ENCODE data around the gene IPMK.
"Not testable (repeated sequence)": the region's sequence is repeated elsewhere in the genome, so short reads cannot be mapped to it uniquely, and the experiment has no call there.

The IPMK gene

DNA sequence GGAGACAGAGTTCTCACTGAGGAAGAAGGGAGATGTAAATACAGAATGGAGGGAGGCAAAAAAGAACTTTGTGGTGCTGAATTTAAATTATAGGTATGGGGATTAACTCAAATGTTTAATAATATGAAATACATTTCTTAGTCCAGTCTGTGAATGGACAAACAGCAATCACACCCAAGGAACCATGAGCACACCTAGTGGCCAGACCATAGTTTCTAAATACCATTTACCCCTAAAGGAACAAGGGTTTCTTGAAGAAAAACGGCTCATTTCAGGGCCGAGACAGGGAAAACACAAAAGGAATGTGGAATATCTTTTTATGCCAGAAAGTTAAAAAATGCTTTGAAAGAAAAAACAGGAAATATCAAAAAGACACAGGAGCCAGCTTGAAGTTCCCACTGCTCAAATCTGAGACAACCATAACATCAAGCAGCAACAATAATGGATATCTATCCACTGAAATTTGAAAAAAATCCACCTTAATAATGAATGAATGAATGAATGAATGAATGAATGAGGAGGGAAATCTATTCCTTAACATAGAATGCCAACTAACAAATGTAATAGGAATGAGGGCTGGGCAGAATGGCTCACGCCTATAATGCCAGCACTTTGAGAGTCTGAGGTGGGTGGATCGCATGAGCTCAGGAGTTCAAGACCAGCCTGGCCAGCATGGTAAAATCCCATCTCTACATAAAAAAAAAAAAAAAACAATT, 8.6 kb downstream of the IPMK start:
- no peak overlapping the region for H3K4me3 ChIP-seq (ENCODE audit: low read length)
- TF ChIP-seq ZNF274 (IDR thresholded peaks at IDR 0.05; ENCODE audit: low read depth, low read length) = no peak

DNA sequence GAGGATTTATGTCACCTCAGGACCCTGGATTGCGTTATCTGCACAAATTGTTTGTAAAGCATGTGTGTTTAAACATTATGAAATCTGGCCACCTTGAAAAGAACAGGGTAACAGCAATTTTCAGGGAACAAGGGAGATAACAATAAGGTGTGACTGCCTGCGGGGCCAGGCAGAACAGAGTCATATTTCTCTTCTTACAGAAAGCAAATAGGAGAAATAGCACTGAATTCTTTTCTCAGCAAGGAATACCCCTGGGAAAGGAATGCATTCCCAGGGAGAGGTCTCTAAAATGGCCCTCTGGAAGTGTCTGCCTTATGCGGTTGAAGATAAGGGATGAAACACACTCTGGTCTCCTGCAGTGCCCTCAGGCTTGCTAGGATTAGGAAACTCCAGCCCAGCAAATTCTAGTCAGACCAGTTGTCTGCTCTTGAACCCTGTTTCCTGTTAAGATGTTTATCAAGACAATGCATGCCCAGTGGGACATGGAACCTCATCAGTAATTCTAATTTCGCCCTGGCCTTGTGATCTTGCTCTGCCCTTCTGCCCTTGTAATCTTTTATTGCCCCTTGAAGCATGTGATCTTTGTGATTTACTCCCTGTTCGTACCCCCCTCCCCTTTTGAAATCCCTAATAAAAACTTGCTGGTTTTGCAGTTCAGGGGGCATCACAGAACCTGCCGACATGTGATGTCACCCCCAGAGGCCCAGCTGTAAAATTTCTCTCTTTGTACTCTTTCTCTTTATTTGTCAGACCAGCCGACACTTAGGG, 11.5 kb downstream of the IPMK start:
- H3K4me3 ChIP-seq (ENCODE audit: low read length) = not testable (repeated sequence)

DNA sequence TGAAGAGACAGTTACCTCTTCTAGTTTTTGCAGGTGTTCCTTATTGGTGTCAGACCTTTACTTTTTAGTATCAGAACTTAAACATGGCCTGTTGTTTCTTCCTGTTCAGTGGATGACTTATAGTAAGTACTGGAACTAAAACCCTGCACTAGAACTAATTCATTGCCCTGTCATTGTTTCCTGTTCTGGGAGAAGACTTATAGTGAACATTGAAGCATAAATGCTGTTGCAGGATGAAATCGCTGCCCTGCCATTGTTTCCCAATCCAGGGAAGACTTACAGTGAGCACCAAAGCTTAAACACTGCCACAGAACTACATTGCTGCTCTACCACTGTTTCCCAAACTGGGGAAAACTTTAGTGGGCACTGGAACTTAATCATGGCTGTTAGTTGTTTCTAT, 13.1 kb downstream of the IPMK start:
- no peak for TF ChIP-seq ZNF274 (IDR thresholded peaks at IDR 0.05; ENCODE audit: low read depth, low read length)
- no peak overlapping the region for H3K4me3 ChIP-seq (ENCODE audit: low read length)

DNA sequence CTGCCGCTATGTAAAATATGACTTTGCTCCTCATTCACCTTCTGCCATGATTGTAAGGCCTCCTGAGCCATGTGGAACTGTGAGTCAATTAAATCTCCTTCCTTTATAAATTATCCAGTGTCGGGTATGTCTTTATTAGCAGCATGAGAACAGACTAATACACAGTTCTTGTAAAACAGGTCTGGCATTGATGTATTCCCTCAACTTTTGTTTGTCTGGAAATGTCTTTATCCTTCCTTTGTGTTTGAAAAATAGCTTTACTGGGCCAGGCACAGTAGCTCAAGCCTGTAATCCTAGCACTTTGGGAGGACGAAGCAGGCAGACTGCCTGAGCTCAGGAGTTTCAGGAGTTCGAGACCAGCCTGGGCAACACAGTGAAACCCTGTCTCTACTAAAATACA, 14.5 kb downstream of the IPMK start:
- no peak for TF ChIP-seq ZNF274 (IDR thresholded peaks at IDR 0.05; ENCODE audit: low read depth, low read length)

GRCh38 chr10:58244666-58245065, 23.0 kb downstream of the IPMK start:
- not testable (repeated sequence) for H3K4me3 ChIP-seq (ENCODE audit: low read length)

More for the DNA sequence above, 14.5 kb downstream of the IPMK start:
- no peak overlapping the region for H3K4me3 ChIP-seq (ENCODE audit: low read length)

DNA sequence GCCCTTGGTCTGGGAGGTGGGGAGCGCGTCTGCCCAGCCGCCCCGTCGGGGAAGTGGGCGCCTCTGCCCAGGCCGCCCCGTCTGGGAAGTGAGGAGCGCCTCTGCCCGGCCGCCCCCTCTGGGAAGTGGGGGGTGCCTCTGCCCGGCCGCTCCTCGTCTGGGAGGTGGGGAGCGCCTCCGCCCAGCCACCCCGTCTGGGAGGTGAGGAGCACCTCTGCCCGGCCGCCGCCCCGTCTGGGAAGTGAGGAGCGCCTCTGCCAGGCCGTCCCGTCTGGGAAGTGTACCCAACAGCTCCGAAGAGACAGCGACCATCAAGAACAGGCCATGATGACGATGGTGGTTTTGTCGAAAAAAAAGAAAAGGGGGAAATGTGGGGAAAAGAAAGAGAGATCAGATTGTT, 23.5 kb downstream of the IPMK start:
- H3K4me3 ChIP-seq (ENCODE audit: low read length) = not testable (repeated sequence)

DNA sequence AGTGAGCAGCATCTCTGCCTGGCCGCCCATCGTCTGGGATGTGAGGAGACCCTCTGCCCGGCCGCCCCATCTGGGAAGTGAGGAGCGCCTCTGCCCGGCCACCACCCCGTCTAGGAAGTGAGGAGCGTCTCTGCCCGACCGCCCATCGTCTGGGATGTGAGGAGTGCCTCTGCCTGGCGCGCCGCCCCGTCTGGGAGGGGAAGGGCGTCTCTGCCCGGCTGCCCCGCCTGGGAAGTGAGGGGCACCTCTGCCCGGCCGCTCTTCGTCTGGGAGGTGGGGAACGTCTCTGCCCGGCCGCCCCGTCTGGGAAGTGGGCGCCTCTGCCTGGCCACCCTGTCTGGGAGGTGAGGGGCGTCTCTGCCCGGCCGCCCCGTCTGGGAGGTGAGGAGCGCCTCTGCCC, 23.9 kb downstream of the IPMK start:
- not testable (repeated sequence) for H3K4me3 ChIP-seq (ENCODE audit: low read length)

DNA sequence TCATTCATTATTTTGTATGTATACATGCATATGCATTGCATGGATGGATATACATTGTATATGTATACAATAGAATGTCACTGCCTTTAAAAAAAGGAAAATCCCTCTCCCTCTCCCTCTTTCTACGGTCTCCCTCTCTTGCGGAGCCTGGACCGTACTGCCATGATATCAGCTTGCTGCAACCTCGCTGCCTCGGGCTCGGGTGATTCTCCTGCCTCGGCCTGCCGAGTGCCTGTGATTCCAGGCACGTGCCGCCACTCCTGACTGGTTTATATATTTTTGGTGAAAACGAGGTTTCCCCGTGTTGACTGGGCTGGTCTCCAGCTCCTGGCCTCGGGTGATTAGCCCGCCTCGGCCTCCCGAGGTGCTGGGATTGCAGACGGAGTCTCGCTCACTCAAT, 24.4 kb downstream of the IPMK start:
- TF ChIP-seq ZNF274 (IDR thresholded peaks at IDR 0.05; ENCODE audit: low read depth, low read length) = no peak
- no peak overlapping the region for H3K4me3 ChIP-seq (ENCODE audit: low read length)

- TF ChIP-seq ZNF274 (IDR thresholded peaks at IDR 0.05; ENCODE audit: low read depth, low read length) = no peak
- H3K4me3 ChIP-seq (ENCODE audit: low read length) = no peak overlapping the region
These were observed 26.3 kb downstream of the IPMK start for GRCh38 chr10:58241346-58241745.

GRCh38 chr10:58240531-58240930, 27.2 kb downstream of the IPMK start:
- TF ChIP-seq ZNF274 (IDR thresholded peaks at IDR 0.05; ENCODE audit: low read depth, low read length) = no peak
- H3K4me3 ChIP-seq (ENCODE audit: low read length) = no peak overlapping the region

DNA sequence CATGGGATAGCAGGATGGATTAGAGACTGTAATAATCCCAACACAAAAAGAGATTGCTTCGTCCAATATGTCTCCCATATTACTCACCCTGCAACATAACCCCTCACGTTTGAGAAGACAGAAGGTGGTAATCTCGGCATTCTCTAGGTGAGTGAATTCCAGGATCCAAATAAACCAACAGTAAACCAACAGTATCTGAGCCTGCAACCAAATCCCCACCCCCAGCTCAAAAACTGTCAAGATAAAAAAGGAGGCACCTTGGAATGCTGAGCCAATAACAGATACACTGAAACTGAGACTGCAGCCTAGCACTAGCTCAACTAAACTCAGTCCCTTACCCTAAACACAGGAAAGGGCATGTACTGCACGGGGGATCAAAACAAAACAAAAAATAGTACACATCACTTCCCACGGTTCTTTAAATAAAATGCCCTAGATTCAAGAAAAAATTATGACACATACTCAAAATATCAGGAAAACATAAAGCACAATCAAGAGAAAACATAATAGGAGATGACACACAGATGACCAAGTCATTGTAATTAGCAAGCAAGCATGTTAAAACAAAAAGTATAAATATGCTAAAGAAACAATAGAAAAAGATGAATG, 28.0 kb downstream of the IPMK start:
- no peak for TF ChIP-seq ZNF274 (IDR thresholded peaks at IDR 0.05; ENCODE audit: low read depth, low read length)
- no peak overlapping the region for H3K4me3 ChIP-seq (ENCODE audit: low read length)

DNA sequence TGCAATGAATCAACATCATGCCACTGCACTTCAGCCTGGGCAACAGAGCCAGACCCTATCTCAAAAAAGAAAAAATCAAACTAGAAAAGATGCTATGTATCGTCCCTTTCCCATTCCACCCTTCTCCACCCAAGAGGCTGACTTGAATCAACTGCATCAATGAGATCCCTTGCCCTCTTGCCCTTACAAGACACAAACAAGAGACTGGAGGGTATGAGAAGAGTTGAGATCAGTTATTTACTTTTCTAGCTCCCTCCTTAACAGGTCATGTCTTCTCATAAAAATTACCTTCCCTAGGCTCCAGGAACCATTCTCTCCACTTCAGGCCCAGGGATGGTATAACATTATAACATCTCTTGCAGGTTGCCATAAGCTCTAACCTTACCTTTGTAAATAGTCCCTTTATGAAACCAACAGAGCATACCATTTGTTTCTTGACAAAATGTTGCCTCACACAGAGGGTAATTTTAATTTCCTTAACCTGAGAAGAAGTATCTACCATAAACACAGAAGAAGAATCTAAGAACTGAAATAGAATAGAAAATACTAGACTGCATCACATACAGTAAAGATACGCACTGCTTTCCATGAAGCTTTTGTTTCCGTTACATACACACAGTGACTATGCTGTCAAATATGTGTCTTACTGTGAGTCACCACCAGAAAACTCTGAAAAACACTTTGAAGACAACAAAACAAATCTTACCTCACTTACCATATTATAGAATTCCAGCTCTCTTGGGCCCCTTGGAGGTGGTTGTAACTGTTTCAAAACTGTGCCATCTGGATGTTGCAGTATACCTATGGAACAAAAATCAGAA, 30.5 kb downstream of the IPMK start:
- H3K4me3 ChIP-seq (ENCODE audit: low read length) = no peak overlapping the region
- no peak for TF ChIP-seq ZNF274 (IDR thresholded peaks at IDR 0.05; ENCODE audit: low read depth, low read length)

- not testable (repeated sequence) for H3K4me3 ChIP-seq (ENCODE audit: low read length)
These were observed 37.8 kb downstream of the IPMK start for GRCh38 chr10:58229856-58230255.

DNA sequence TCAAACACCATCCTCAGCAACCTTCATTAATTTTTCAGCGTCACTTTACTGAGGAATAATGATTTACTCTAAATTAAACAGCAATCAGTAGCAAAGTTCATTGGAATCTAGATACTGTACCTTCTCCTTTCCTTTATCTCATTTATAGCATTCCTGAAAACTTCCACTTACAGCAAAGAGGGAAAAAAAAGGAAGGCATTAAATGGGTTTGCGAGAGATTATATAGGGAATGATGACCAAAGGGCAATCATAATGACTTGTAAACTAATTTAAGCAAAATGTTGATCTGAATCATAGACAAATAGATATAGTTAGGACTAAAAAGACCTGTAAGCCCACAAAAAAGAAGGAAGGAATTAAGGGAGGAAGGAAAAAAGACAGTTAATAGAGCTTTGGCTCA, 42.0 kb downstream of the IPMK start:
- no peak for TF ChIP-seq ZNF274 (IDR thresholded peaks at IDR 0.05; ENCODE audit: low read depth, low read length)
- H3K4me3 ChIP-seq (ENCODE audit: low read length) = no peak overlapping the region

All from GM08714 (cell line).